GM18505 (cell line): Measurements from ENCODE around the gene MTUS2.

Source experiments
- ATAC-seq: cut with Tn5 transposase; IDR thresholded peaks from one replicate; pipeline ENCODE4 v1.9.1; 2021; ENCODE audit not compliant: unreplicated experiment
- POLR2A ChIP-seq: IDR thresholded peaks from 4 replicates; pipeline ENCODE4 v1.6.1; 2011; ENCODE audit warnings: borderline replicate concordance; ENCODE audit not compliant: insufficient read depth, insufficient read length; ENCODE audit errors: extremely low read depth

MTUS2 gene

GRCh38 chr13:29487466-29488454 lies 667.6 kb downstream of the MTUS2 start:
- ATAC-seq = no peak
- TF ChIP-seq POLR2A = no peak

DNA sequence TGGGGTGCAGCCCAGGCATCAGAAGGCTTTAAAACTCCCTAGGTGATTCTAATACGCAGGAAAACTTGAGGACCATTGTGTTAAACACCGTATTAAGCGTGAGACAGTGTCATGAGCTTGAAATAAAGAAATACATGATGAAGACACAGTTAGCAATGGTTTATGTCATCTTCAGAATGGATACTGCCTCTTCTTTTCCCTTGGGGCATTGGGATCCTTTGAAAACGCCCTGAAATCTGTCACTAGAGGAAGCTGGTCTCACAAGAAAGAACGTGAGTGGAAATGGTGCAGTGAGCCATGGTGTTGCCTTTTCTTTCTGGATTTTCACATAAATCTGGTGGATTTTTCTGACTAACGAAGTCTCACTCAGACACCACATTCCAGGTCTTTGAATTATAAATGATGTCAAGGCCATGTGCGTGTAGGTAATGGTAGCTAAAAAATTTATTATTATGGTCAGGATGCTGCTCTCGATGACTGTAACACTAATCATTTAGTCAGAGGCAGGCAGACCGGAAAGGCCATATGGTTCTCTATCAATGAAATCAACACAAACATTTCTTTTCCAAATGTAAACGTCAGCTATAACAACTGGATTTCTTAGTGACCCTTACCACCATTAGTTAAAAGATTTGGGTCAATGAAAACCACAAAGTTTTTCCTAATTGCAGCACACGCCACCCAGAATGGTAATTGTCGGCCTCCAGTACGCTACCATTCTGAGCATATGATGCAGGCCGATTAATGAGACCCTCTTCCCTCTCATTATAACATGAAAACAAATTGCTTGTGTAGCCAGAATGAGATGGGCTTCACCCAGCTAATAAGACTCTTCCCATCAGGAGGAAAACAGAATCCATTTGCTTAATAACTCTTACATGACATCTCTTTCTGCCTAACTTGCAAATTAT lies 669.8 kb downstream of the MTUS2 start:
- TF ChIP-seq POLR2A = no peak
- no peak for ATAC-seq

DNA sequence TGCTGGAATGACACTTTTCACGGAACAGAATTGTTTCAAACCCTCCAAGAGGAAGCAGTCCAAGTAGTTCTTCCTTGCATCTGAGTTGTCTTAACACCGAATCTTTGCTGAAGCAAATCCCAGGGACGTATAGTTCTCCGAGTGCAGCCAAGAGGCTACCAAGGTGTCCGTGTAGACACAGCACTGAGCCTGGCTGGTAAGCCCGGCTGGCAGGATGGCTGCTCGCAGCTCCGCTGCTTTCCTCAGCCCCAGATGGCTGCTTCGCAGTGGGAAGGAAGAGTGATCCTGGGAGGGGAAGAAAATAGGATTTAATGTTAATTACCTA lies 670.4 kb downstream of the MTUS2 start:
- no peak for ATAC-seq
- no peak for TF ChIP-seq POLR2A

- ATAC-seq = no peak
- no peak for TF ChIP-seq POLR2A
These were observed 671.1 kb downstream of the MTUS2 start for GRCh38 chr13:29491248-29491647.

DNA sequence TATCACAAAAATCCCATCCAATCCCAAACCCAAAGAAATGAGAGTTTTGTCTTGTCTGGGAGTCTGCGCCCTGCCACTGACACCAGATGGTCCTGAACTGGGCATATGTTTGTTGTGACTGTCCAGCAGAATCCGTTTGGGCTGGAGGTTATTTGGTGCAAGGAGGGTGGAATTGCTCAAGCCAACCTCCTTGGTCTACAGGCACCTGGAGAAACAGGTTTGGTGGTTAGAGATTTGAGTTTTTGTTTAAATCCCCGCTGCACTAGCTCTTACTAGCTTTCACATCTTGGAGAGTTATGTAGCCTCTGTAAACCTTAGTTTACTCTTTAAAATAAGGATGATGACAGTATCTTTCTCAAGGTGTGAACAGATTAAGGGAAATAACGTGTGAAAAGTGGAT lies 673.7 kb downstream of the MTUS2 start:
- ATAC-seq = no peak
- TF ChIP-seq POLR2A = no peak

DNA sequence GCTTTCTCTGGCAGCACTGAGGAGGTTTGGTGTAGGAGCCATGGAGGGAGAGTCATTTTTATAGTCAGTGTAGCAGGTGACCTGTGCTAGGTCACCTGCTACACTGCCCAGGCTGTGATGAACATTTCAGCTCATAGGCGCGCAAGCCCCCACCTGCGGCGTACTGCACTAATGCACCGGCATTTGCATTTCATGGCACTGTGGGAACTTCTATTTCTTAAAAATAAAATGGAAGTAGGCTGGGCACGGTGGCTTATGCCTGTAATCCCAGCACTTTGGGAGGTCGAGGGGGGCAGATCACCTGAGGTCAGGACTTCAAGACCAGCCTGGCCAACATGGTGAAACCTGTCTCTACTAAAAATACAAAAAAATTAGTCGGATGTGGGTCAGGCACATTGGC lies 674.4 kb downstream of the MTUS2 start:
- no peak for TF ChIP-seq POLR2A
- no peak for ATAC-seq

DNA sequence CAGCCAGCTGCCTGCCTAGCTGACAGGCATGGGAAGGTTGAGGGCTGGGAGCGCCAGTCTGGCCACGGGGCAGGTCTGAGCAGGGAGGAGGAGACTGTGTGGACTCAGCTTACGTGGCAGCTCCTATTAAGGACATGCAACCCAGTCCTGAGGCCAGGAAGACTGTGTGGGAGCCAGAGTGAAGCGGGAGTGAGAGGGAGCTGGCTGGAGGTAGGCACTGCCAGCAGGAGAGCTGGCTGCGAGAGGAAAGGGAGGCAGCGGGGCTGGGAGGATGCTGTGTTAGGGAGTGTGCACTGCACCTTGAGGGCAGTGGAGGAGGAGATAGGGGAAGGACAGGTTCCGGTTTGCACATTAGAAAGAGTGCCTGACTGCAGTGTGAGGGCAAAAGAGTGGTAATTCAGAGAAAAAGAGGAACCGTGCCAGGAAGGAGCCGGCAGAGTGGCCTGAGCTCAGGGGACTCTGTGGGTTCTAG lies 676.1 kb downstream of the MTUS2 start:
- peak; percentile 68 for ATAC-seq

DNA sequence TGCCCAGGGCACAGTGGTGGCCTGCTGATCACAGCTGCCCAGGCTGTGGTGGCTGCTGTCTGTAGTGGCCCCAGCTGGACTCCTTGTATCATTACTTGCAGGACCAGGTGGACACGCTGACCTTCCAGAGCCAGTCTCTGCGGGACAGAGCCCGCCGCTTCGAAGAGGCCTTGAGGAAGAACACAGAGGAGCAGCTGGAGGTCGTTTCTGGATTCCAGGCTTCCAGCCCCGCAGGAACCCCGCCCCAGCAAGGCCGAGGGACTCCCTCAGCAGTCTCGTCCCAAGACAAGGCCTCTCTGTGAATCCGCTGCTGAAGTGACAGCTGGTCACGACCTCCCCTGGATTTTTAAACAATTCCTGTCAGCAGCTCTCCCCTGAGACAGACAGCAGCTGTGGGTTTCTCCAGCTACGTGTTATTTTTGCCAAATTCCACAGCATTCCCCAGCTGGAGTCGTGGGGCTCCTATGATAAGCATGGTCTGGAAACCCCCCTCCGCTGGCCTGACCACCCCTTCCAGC lies 677.1 kb downstream of the MTUS2 start:
- TF ChIP-seq POLR2A = no peak

More for the DNA sequence above, 676.1 kb downstream of the MTUS2 start:
- TF ChIP-seq POLR2A = no peak

GRCh38 chr13:29498426-29499040 lies 678.4 kb downstream of the MTUS2 start:
- TF ChIP-seq POLR2A = no peak
- ATAC-seq = no peak

More for the DNA sequence above, 677.1 kb downstream of the MTUS2 start:
- no peak for ATAC-seq

GRCh38 chr13:29499506-29500165 lies 679.5 kb downstream of the MTUS2 start:
- ATAC-seq = no peak

GRCh38 chr13:29500386-29500785 lies 680.2 kb downstream of the MTUS2 start:
- no peak for TF ChIP-seq POLR2A
- no peak for ATAC-seq

More at GRCh38 chr13:29499506-29500165, 679.5 kb downstream of the MTUS2 start:
- no peak for TF ChIP-seq POLR2A

- ATAC-seq = no peak
- TF ChIP-seq POLR2A = no peak
These were observed 681.5 kb downstream of the MTUS2 start for GRCh38 chr13:29501674-29502073.
